HG02885 (cell line): ENCODE data around the gene TM6SF1.
"Not testable (repeated sequence)": the region's sequence is repeated elsewhere in the genome, so short reads cannot be mapped to it uniquely, and the experiment has no call there.

ENCODE experiments used
- ATAC-seq: cut with Tn5 transposase; IDR thresholded peaks from one replicate; pipeline ENCODE4 v1.9.1; 2021; ENCODE audit warnings: mild to moderate bottlenecking; ENCODE audit not compliant: unreplicated experiment, poor library complexity

Gene TM6SF1

GRCh38 chr15:83085864-83086552 is 21.4 kb upstream of the TM6SF1 start:
- ATAC-seq: not testable (repeated sequence)

GRCh38 chr15:83087576-83087975 is 19.9 kb upstream of the TM6SF1 start:
- ATAC-seq: no peak

GRCh38 chr15:83088876-83089275 is 18.6 kb upstream of the TM6SF1 start:
- ATAC-seq: no peak

GRCh38 chr15:83090465-83090864 is 17.0 kb upstream of the TM6SF1 start:
- no peak for ATAC-seq

GRCh38 chr15:83091965-83092308 is 15.5 kb upstream of the TM6SF1 start:
- not testable (repeated sequence) for ATAC-seq

GRCh38 chr15:83092309-83092976 is 15.0 kb upstream of the TM6SF1 start:
- peak; percentile 89 for ATAC-seq

- no peak for ATAC-seq
Measured at GRCh38 chr15:83094583-83094982, 12.9 kb upstream of the TM6SF1 start.

- no peak for ATAC-seq
Measured at GRCh38 chr15:83098079-83098478, 9.4 kb upstream of the TM6SF1 start.

GRCh38 chr15:83099290-83099689 is 8.2 kb upstream of the TM6SF1 start:
- ATAC-seq: no peak

GRCh38 chr15:83100097-83100646 is 7.3 kb upstream of the TM6SF1 start:
- no peak for ATAC-seq

GRCh38 chr15:83102346-83102745 is 5.1 kb upstream of the TM6SF1 start:
- ATAC-seq: no peak

- ATAC-seq: no peak
Measured at GRCh38 chr15:83104141-83104540, 3.3 kb upstream of the TM6SF1 start.

- ATAC-seq: no peak
Measured at GRCh38 chr15:83105440-83105839, 2.0 kb upstream of the TM6SF1 start.

- ATAC-seq: no peak
Measured at GRCh38 chr15:83107841-83108181, 366 bp downstream of the TM6SF1 start.

GRCh38 chr15:83108266-83109219 is 1.1 kb downstream of the TM6SF1 start:
- peak; percentile 68 for ATAC-seq

GRCh38 chr15:83109532-83109931 is 2.1 kb downstream of the TM6SF1 start:
- no peak for ATAC-seq

GRCh38 chr15:83110381-83110780 is 2.9 kb downstream of the TM6SF1 start:
- ATAC-seq: no peak

GRCh38 chr15:83111149-83111548 is 3.7 kb downstream of the TM6SF1 start:
- no peak for ATAC-seq

GRCh38 chr15:83112233-83112955 is 4.9 kb downstream of the TM6SF1 start:
- no peak for ATAC-seq

GRCh38 chr15:83112956-83113299 is 5.5 kb downstream of the TM6SF1 start:
- ATAC-seq: no peak
